H4 (cell line): Measurements from ENCODE around the gene IGFBP5. TPM values are rescaled to one million over a fixed set of nuclear protein-coding genes. Genes with fewer than 3 reads are reported as not detected.

Experiments
- DNase-seq: peaks from one replicate; pipeline ENCODE4 v3.0.0-alpha.2; 2015; ENCODE audit warnings: low spot score
- total RNA-seq: library from RNA; depleted of rRNA; stranded (reverse); fragments of >200 nt; shearing (Covaris generic); gene quantifications from 2 replicates; pipeline ENCODE4 v1.2.3, GENCODE V29; 2014; rRNA removed

The IGFBP5 gene
- 366 and 374 TPM in 2 replicates for total RNA-seq

GRCh38 chr2:216695401-216695821 is at the start of gene IGFBP5:
Gene IGFBP5 (minus strand): TSS chr2:216695549. CDS start chr2:216694775, 774 bp downstream.
- DNase-seq = peak; percentile 82

- no peak for DNase-seq
Measured at GRCh38 chr2:216743781-216744180, 48.4 kb upstream of the IGFBP5 start.

GRCh38 chr2:216742411-216742810 is 47.1 kb upstream of the IGFBP5 start:
- DNase-seq = no peak

GRCh38 chr2:216741223-216741593 is 45.9 kb upstream of the IGFBP5 start:
- DNase-seq = no peak

GRCh38 chr2:216740557-216741222 is 45.3 kb upstream of the IGFBP5 start:
- peak; percentile 89 for DNase-seq

- no peak for DNase-seq
Measured at GRCh38 chr2:216739035-216739434, 43.7 kb upstream of the IGFBP5 start.

- DNase-seq = no peak
Measured at GRCh38 chr2:216737676-216738075, 42.3 kb upstream of the IGFBP5 start.

GRCh38 chr2:216736326-216736725 is 41.0 kb upstream of the IGFBP5 start:
- no peak for DNase-seq

- DNase-seq = no peak
Measured at GRCh38 chr2:216735668-216736067, 40.3 kb upstream of the IGFBP5 start.

GRCh38 chr2:216735086-216735485 is 39.7 kb upstream of the IGFBP5 start:
- DNase-seq = no peak

GRCh38 chr2:216733046-216733445 is 37.7 kb upstream of the IGFBP5 start:
- no peak for DNase-seq

GRCh38 chr2:216732334-216732733 is 37.0 kb upstream of the IGFBP5 start:
- DNase-seq = no peak

- no peak for DNase-seq
Measured at GRCh38 chr2:216731465-216731864, 36.1 kb upstream of the IGFBP5 start.

GRCh38 chr2:216730871-216731270 is 35.5 kb upstream of the IGFBP5 start:
- no peak for DNase-seq

- DNase-seq = no peak
Measured at GRCh38 chr2:216727346-216728122, 32.2 kb upstream of the IGFBP5 start.

GRCh38 chr2:216724190-216724589 is 28.8 kb upstream of the IGFBP5 start:
- no peak for DNase-seq

- no peak for DNase-seq
Measured at GRCh38 chr2:216721141-216721540, 25.8 kb upstream of the IGFBP5 start.

GRCh38 chr2:216720722-216721121 is 25.4 kb upstream of the IGFBP5 start:
- DNase-seq = no peak

- no peak for DNase-seq
Measured at GRCh38 chr2:216717907-216718615, 22.7 kb upstream of the IGFBP5 start.

- DNase-seq = no peak
Measured at GRCh38 chr2:216717491-216717901, 22.1 kb upstream of the IGFBP5 start.

GRCh38 chr2:216716109-216716508 is 20.8 kb upstream of the IGFBP5 start:
- no peak for DNase-seq

- DNase-seq = no peak
Measured at GRCh38 chr2:216715402-216715974, 20.1 kb upstream of the IGFBP5 start.
